Measurements from ENCODE around the gene NME1. TPM values are rescaled to one million over a fixed set of nuclear protein-coding genes. Genes with fewer than 3 reads are reported as not detected.

NME1 gene
- total RNA-seq, 1 experiment from 2014 or later: 345 TPM

DNA sequence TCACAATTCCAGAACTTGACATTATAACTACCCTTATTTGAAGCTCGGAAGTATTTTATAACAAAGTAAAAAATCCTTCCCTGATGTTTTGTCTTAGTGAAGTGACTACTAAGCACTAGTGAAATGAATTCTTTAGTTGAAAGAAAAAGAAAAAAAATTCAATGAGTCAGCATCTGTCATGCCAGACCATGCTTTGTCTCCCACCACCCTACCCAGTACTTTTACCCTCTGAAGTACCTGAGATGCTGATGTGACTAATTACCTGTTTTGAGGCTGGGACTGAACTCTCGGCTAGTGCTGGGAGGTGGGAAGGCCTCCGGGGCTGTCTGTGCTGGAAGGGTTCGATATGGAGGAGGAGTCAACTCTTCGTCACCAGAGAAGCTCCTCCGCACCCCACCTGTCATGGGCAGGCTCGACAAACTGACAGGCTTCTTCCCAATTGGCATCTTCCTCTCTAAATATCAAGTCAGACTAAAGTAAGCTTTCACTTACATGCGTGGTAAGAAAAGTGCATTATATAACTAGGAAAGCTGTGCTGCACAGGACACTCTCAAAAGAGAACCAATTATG is 32.5 kb downstream of the NME1 start:
- TF ChIP-seq, protein P1, sequence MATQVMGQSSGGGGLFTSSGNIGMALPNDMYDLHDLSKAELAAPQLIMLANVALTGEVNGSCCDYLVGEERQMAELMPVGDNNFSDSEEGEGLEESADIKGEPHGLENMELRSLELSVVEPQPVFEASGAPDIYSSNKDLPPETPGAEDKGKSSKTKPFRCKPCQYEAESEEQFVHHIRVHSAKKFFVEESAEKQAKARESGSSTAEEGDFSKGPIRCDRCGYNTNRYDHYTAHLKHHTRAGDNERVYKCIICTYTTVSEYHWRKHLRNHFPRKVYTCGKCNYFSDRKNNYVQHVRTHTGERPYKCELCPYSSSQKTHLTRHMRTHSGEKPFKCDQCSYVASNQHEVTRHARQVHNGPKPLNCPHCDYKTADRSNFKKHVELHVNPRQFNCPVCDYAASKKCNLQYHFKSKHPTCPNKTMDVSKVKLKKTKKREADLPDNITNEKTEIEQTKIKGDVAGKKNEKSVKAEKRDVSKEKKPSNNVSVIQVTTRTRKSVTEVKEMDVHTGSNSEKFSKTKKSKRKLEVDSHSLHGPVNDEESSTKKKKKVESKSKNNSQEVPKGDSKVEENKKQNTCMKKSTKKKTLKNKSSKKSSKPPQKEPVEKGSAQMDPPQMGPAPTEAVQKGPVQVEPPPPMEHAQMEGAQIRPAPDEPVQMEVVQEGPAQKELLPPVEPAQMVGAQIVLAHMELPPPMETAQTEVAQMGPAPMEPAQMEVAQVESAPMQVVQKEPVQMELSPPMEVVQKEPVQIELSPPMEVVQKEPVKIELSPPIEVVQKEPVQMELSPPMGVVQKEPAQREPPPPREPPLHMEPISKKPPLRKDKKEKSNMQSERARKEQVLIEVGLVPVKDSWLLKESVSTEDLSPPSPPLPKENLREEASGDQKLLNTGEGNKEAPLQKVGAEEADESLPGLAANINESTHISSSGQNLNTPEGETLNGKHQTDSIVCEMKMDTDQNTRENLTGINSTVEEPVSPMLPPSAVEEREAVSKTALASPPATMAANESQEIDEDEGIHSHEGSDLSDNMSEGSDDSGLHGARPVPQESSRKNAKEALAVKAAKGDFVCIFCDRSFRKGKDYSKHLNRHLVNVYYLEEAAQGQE (IDR thresholded peaks at IDR 0.05; ENCODE audit: insufficient read depth in 1 of 2, low read depth in 2 of 2, low read length in 1 of 2): no peak
- TF ChIP-seq POLR2AphosphoS5 (IDR thresholded peaks at IDR 0.05; ENCODE audit: low read depth, low read length) (no peak), SIN3A (IDR thresholded peaks at IDR 0.05; ENCODE audit: borderline replicate concordance, insufficient read depth, low read depth, low read length) (no peak)
- DNase-seq (ENCODE audit: low read depth, low spot score) (no peak), ATAC-seq (no peak)
- no peaks in the 10 kb centered on the region for H3K9me3 ChIP-seq (ENCODE audit: control insufficient read depth, insufficient read depth, low read depth, low read length)
- intact Hi-C loops (cut with micrococcal nuclease; ENCODE audit: unreplicated experiment) (no loop called here), in situ Hi-C loops (cut with HindIII; ENCODE audit: low pct_unique_long_range_greater_than_20kb, low sequenced_read_pairs) (no loop called here)
- POLR2A ChIA-PET: no interaction called here
- peaks cover 10% of the 10 kb centered on the region for H3K36me3 ChIP-seq (ENCODE audit: control insufficient read depth, insufficient read depth, low read length)
- CTCF ChIA-PET: no interaction called here
- no peaks in the 10 kb centered on the region for H3K27me3 ChIP-seq (ENCODE audit: control insufficient read depth, insufficient read depth, low read length)
- no TSS peak for BruUV-seq (replicated peaks)
- H3K4me1 ChIP-seq (ENCODE audit: control insufficient read depth, insufficient read depth, low read length): no peaks in the 10 kb centered on the region
- H3K4me3 ChIP-seq (ENCODE audit: low read depth in 2 of 2, low read length in 2 of 2): no peak overlapping the region
- no peak overlapping the region for H3K27ac ChIP-seq (ENCODE audit: low read length)

DNA sequence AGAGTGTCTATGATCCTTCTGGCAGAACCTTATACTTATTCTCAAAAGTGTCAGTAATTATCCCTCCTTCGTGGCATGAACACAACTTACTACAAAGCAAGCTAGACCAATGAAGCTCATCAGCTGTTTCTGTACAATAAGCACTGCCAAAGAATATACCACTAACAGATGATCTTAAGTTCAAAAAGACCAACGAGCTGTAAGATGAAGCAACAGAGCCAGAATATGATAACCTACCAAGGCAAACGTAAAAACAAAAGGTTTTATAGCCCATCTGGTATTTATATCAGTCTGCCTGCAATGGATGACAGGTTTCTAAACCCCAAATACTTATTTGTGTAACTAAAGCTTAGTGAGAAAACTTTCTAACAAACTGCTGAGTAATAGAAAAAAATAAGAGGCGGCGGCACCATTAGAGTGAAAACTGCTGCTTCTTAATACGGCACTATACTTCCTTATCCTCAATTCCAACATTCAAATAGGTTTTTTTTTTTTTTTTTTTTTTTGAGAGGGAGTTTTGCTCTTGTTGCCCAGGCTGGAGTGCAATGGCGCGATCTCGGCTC is 35.0 kb downstream of the NME1 start:
- in situ Hi-C loops (cut with HindIII; ENCODE audit: low pct_unique_long_range_greater_than_20kb, low sequenced_read_pairs): no loop called here
- TF ChIP-seq TCF7L2 (IDR thresholded peaks at IDR 0.05; ENCODE audit: low read depth, low read length): no peak
- TF ChIP-seq, protein P1 (IDR thresholded peaks at IDR 0.05; ENCODE audit: insufficient read depth in 1 of 2, low read depth in 2 of 2, low read length in 1 of 2): no peak
- TF ChIP-seq, protein P2, sequence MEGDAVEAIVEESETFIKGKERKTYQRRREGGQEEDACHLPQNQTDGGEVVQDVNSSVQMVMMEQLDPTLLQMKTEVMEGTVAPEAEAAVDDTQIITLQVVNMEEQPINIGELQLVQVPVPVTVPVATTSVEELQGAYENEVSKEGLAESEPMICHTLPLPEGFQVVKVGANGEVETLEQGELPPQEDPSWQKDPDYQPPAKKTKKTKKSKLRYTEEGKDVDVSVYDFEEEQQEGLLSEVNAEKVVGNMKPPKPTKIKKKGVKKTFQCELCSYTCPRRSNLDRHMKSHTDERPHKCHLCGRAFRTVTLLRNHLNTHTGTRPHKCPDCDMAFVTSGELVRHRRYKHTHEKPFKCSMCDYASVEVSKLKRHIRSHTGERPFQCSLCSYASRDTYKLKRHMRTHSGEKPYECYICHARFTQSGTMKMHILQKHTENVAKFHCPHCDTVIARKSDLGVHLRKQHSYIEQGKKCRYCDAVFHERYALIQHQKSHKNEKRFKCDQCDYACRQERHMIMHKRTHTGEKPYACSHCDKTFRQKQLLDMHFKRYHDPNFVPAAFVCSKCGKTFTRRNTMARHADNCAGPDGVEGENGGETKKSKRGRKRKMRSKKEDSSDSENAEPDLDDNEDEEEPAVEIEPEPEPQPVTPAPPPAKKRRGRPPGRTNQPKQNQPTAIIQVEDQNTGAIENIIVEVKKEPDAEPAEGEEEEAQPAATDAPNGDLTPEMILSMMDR (IDR thresholded peaks at IDR 0.05): no peak
- no peak for TF ChIP-seq POLR2AphosphoS5 (IDR thresholded peaks at IDR 0.05; ENCODE audit: low read depth, low read length)
- TF ChIP-seq SIN3A (IDR thresholded peaks at IDR 0.05; ENCODE audit: borderline replicate concordance, insufficient read depth, low read depth, low read length): no peak
- Histone ChIP-seq H3K27ac (ENCODE audit: low read length) (no peak overlapping the region), H3K4me1 (ENCODE audit: control insufficient read depth, insufficient read depth, low read length) (no peaks in the 10 kb centered on the region), H3K9me3 (ENCODE audit: control insufficient read depth, insufficient read depth, low read depth, low read length) (no peaks in the 10 kb centered on the region), H3K27me3 (ENCODE audit: control insufficient read depth, insufficient read depth, low read length) (no peaks in the 10 kb centered on the region), H3K36me3 (ENCODE audit: control insufficient read depth, insufficient read depth, low read length) (peaks cover 25% of the 10 kb centered on the region), H3K4me3 (ENCODE audit: low read depth in 2 of 2, low read length in 2 of 2) (no peak overlapping the region)
- ChIA-PET CTCF (no interaction called here), POLR2A (no interaction called here)
- ATAC-seq: no peak
- intact Hi-C loops (cut with micrococcal nuclease; ENCODE audit: unreplicated experiment): no loop called here
- DNase-seq (ENCODE audit: low read depth, low spot score): no peak
- BruUV-seq (replicated peaks): no TSS peak

Measured in Panc1 (cell line).